Raji (cell line): ENCODE results near the gene IQSEC1.

Experiments
- POLR2A ChIP-seq: IDR thresholded peaks from 2 replicates; pipeline ENCODE4 v1.6.1; 2011; ENCODE audit warnings: low read depth, low read length, control low read depth; ENCODE audit not compliant: insufficient read depth

IQSEC1 gene

DNA sequence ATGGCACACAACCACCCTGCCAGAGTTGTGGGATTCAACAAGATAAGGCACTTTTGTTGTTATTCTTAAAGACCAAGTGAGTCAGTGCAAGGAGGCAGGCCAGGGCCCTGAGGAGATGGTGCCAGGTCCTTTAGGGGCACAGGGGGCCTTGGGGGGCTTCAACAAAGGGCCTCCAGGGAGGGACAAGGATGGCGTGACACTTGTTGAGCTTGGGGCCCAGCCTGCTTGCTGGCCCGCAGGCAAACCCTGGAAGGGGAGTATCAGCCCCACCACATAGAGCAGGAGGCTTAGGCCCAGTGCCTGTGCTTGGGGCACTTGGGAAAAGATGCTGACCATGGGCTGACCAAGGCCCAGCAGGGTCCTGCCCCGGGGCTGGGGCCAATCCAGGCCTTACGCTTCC, 5.5 kb downstream of the IQSEC1 start:
- no peak for TF ChIP-seq POLR2A

DNA sequence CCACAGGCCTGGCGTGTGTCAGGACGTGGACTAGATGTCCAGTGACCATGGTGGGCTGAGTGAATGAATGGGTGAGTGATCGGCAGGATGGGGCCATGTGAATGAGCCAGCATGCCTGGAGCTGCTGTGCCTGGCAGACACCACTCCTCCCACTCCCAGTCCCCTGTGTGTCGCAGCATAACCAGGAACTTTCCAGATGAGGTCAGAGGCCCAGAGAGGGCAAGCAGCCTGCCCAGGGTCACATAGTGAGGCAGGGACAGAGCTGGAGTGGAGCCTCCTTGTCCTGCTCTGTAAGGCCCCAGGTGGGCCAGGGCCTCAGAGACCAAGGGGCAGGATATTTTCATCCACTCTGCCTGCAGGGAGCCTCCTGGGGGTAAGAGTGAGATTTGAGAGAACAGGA, 6.4 kb downstream of the IQSEC1 start:
- TF ChIP-seq POLR2A = no peak

DNA sequence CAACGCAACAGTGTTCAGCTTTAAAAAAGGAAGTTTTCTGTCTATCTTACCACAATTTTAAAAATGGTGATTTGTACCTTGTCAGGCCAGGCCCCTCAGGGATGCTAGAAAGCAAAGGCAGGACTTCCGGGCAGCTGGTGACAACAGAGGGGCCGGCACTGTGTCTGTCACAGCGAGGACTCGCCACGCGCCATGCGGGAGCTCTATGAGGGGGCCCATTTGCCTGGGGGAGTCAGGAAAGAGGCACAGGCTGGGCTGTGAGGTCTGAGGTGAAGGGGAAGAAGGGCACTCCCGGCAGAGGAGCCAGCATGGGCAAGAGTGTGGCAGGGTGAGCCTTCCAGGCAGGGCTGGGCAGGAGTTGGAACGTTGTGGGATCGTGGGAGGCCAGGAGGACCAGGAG, 7.0 kb downstream of the IQSEC1 start:
- TF ChIP-seq POLR2A = no peak

DNA sequence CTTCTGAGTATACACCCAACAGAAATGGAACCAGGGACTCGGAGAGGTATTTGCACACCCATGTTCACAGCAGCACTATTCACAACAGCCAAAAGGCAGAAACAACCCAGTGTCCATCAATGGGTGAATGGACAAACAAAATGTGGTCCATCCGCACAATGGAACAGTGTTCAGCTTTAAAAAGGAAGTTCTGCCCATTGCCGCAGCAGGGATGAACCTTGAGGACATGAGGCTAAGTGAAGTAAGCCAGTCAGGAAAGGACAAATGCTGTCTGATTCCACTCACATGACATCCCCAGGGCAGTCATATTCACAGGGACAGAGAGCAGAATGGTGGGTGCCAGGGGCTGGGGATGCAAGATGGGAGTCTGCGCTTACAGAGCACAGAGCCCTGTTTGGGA, 7.5 kb downstream of the IQSEC1 start:
- TF ChIP-seq POLR2A = no peak

DNA sequence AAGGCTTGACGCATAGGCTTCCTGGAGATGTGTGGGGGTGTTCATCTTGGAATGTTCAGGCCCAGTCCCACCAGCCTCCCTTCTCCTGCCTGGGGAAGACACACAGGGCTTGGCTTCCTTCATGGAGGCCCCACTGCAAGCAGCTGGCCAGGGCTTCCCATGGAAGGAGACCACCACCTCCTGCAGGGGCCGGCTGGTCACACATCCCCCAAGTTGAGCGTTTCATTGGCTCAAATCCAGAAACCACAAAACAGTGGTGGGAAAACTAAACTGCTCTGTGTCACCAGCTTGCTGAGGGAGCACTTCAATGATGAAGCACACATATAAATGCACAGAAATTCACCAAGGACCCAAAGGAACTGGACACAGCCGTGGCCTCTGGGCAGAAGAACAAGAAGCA, 8.3 kb downstream of the IQSEC1 start:
- TF ChIP-seq POLR2A = no peak

DNA sequence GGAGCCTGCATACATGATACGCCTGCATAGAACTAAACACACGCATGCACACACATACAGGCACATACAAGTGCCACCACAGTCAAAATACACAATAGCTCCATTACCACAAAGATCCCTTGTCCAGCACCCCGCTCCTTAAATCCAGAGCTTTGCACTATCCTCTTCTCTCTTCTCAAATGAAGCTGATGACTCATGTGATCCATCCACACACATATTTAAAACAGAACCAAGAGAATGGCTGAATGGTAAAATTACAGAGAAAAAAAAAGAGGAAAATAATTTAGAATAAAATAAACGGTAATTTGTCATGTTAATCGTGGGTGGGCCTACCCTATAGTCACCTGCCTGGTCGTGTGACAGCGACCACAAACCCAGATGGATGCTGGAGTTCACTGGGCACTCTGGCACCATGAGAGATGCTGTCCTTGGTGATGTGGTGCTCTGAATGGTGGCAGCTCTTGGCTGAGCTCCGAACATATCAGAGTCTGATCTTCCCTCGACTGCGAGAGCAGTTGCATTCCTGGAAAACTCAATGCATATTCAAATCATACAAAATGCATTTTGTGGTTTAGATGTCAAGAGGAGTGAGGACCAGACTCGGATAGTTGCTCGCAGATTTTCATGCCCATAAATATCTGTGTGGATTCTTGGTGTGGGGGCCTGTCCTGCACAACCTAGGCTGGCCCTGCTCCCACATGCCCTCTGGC, 8.9 kb downstream of the IQSEC1 start:
- TF ChIP-seq POLR2A = no peak

DNA sequence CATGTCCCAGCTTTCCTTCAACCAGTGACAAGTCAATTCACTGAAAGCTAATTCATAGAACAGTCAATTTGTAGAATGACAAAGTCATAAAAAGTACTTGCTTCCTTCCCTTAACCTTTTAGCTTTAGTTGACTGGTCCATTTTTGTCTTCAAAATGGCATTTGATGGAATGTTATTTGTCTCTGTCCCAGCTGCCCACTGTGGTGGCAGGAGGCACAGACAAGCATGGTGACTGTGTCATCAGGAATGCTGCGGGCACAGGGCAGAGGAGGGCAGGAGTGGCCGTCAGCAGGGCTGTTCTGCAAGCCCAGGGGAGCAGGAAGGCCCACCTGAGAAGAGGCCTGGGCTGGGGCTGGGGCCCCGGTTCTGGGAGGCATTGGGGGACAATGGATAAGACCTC, 10.0 kb downstream of the IQSEC1 start:
- no peak for TF ChIP-seq POLR2A

DNA sequence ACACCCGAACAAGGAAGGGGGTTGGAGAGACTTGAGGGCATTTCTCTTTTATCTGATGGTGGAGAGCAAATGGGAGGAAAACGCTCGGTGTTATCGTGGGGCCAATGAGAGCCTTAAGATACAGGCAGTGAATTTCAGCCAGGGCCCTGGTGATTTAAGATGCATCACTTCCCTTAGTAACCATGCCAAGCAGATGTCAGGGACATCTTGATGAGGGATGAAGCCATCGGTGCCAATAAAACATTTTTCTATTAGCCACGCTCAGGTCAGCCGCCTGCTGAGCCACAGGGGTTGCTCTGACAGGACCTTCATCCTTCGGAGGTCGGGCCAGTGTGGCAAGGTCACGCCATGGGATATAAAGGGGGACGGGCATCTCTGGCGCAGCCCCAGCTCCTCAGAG, 10.6 kb downstream of the IQSEC1 start:
- no peak for TF ChIP-seq POLR2A

DNA sequence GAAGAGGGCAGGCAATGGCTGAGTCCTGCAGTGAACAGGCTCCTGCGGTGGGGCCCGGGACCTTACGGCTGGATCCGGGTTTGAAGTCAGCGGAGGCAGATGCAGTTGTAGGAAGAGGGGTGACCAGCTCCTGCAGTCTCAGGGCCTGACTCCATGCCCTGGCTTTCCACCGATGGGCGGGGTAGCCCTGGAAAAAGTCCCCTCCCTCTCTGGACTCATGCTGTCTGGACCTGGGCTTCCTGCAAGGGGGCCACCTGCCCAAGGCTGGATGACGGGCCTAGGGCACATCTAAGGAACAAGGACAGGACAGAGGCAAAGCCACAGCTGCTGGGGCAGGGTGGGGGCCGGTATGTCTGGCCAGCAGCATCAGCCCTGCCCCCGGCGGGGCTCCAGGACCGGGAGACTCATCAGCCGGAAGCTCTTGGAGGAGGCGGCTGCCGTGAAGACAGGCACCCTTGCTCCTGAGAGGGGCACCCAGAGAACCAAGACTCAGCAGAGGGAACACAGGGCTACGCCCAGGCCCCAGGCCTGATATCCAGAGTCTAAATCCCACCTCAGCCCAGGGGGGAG, 12.8 kb downstream of the IQSEC1 start:
- no peak for TF ChIP-seq POLR2A

DNA sequence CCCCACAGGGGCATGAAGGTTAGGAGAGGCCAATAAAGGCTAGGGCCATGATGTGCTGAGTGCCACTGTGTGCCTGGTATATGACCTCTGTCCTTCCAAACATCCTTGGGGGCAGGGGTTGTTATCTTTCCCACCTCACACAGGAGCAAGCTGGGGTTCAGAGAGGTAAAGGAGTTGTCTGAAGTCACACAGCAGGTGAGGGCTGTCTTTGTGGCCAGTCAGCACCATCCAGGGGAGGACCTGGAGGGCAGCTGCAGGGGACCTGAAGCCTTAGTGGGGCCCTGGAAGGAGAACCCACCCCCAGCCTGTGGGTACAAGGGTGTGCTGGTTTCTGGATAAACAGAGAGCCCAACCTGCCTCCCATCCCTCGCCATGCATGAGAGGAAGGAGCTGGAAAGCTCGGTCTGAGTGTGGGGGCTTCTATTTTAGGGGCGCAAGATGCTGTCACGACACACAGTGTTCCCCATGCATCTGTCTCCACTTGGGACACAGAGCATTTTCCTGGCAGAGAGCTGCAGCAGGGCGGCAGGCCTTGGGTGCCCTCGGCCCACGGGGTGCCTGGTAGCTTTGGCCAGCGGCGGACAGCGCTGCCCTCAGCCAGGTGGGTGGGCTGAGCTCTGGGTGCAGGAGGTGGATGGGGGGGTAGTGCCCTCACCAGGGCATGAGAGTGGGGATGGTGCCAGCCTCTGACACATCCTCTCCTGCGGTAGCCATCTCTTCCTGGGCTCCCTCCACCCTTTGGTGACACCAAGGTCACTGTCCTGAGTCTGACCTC, 14.7 kb downstream of the IQSEC1 start:
- no peak for TF ChIP-seq POLR2A

DNA sequence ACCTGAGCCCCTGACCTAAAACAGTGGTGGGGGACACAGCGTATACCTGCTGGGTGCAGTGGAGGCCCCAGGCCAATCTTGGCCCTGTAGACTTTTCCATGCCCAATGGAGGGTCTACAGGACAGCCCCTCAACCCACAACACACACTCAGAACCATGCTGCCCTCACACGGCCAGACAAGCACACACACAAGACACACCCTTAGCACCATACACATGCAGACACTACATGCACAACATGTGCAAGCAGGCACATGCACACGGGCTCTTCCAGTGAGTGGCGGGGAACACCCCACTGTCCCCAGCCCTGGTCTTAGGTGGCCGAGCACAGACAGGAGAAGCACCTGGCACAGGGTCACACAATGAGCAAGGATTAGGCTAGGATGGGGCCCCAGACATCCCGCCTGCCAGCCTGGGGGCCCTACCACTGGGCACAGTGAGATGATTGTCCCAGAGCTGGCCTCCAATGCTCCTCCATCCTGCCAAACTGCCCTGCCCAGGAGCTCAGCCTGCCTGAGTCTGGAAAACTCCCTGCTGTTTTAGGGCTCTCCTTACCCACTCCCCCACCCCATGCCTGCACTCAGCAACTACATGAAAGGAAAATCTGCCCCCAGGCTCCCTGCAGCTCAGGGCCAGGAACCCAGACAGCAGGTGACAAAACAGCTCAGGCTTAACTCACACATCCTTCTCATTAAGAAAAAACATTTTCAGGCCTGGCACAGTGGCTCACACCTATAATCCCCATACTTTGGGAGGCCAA, 15.8 kb downstream of the IQSEC1 start:
- no peak for TF ChIP-seq POLR2A

DNA sequence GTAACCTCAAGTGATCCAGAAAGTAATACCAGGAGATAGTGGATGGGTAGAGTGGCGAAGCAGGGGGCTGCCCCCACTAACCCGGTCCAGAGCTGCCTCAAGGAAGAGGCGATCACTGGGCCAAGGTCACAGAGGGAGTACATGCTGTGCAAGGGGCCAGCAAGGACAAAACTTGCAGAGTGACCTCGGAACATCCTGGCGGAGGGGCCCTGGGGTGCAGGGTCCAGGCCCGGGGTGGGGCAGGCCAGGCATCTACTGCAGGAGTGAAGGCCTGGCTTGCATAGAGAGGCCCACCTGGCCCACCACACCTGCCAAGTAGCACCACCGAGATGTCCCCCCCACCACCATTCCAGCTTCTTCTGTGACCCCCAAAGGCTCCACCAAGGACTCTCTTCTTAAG, 17.6 kb downstream of the IQSEC1 start:
- no peak for TF ChIP-seq POLR2A

DNA sequence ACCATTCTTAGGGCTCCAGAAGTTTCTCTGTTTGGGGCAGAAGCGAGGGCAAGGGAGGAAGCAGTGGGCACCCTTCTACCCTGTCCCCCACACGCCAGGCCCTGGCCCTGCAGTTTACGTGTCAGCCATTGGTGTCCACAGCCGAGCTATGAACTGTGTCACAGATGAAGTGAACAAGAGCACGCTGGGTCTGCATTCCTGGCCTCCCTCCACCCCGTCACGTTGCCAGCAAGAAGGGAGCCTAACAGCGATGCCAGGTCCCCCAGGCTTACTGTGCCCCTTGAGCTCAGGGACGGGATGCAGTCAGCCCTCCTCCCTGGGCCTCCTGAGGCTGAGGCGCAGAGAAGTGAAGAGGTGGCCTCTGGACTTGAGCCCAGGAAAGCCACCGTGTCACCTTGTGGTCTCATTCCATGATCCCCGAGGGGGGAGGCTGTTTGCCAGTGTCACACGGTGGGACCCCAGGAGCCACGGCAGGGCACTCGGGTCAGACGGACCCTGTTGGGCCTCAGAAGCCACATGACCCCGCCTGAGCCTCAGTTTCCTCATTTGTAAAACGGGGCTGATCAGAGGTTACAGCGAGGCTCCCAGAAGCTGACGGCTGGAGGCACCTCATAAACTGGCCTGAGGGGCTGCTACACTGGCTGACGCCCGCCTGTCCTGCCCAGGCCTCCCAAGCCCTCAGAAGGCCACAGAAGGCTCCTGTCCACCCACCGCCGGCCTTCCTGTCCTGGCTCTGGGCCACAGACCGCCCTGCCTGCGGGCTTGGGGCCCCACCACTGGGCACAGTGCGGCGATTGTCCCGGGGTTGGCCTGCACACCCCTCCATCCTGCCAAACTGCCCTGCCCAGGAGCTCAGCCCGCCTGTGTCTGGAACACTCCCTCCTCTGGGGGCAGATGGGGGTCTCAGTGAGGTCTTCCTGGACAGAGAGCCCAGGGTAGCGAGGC, 18.6 kb downstream of the IQSEC1 start:
- TF ChIP-seq POLR2A = no peak

DNA sequence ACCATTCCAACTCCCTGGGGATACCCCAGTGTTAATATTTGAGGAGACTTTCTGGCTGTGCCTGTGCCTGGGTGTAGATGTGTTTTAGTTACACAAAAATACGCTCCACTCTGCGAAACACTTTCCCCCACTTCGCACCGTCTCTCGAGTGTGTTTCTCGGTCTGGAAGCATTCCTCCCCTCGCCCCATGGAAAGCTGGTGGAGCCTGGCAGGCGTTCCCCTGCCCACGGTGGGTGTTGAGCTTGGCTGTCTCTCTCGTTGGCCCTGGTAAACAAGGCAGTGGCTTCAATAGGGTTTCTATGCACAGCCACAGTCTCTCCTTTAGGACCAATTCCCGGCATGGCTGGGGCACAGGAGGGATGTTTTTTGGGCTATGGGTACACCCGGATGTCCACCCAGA, 19.3 kb downstream of the IQSEC1 start:
- TF ChIP-seq POLR2A = no peak

DNA sequence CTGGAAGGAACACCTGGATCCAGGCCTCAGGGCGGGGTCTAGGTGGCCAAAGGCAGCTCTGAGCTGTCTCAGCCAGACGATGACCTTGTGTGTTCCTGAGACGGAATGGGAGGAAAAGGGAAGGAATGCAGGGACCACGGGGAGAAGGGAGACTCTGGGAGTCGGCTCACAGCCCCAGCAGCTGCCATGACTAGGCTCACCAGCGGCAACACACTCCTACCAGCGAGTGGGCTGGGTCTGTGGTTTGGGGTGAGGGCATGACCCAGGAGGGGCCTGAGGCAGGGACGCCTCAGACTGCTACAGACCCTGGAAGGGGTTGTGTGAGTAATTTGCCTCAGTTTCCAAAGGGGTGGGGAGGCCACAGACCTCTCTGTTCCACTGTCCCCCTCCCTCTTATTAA, 19.8 kb downstream of the IQSEC1 start:
- no peak for TF ChIP-seq POLR2A

DNA sequence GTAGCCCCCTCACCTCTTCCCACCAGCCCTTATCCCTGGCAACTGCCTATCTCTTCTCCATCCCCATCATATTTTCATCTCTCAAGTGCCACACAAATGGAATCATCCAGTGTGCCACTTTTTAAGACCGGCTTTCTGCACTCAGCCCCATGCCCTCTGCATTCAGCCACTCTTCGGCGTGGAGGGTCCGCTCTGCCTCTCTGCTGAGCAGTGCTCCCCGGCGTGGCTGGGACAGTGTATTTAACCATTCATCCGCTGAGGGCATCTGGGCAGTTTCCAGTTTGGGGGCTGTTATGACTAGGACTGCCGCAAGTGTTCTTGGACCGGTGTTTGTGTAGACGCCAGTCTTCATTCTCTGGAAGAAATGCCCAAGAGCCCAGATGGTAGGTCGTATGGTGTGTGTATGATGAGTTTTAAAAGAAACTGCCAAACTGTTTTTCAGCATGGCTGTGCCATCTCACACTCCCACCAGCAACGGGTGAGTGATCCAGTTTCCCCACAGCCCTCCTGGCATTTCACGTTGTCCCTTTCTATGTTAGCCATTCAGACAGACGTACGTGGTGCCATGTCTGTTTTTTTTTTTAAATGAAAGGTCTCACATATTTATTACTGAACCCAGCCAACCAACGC, 20.9 kb downstream of the IQSEC1 start:
- no peak for TF ChIP-seq POLR2A
